ENCODE measurements around the gene PTX4.

Gene PTX4

GRCh38 chr16:1445518-1446203, 43.1 kb downstream of the PTX4 start:
- WGBS (ENCODE audit: extremely low coverage, insufficient coverage, insufficient read length), result no CpG with 5 or more reads among the region's 25 CpGs
- Histone ChIP-seq H3K14ac (ENCODE audit: low read length) (no peak overlapping the region), H3K9me3 (ENCODE audit: insufficient read depth, low read depth, low read length) (peaks cover 6% of the 10 kb centered on the region), H4K12ac (ENCODE audit: low read depth, low read length) (no peak overlapping the region), H3K4me3 (ENCODE audit: low read depth, low read length) (no peak overlapping the region), H2AK5ac (ENCODE audit: low read length) (no peak overlapping the region), H3K36me3 (ENCODE audit: control insufficient read depth in 1 of 2, insufficient read depth in 2 of 2, low read length in 2 of 2) (peaks cover 49 to 51% of the 10 kb centered on the region in 2 experiments), H3K18ac (ENCODE audit: low read length) (no peak overlapping the region), H3K4me2 (ENCODE audit: low read length) (no peak overlapping the region), H4K91ac (ENCODE audit: low read depth, low read length) (no peak overlapping the region), H2BK5ac (ENCODE audit: low read depth, low read length, poor library complexity) (no peak overlapping the region), H3K4ac (ENCODE audit: low read depth, low read length) (no peak overlapping the region), H3K27me3 (ENCODE audit: insufficient read depth, low read length) (no peaks in the 10 kb centered on the region), H2BK12ac (ENCODE audit: low read length) (no peak overlapping the region), H2AFZ (ENCODE audit: insufficient read depth, low read length, poor library complexity) (no peak overlapping the region), H4K8ac (ENCODE audit: low read depth, low read length) (no peak overlapping the region), H3K4me1 (ENCODE audit: control insufficient read depth in 1 of 2, insufficient read depth in 2 of 2, low read length in 2 of 2) (no peaks in the 10 kb centered on the region), H3K79me1 (ENCODE audit: low read length) (no peaks in the 10 kb centered on the region), H3K9ac (ENCODE audit: low read length) (no peak overlapping the region), H3K79me2 (ENCODE audit: control insufficient read depth, insufficient read depth, low read length, poor library complexity) (no peaks in the 10 kb centered on the region), H3K23ac (ENCODE audit: low read length) (no peak overlapping the region), H2BK120ac (ENCODE audit: insufficient read depth, low read length, poor library complexity) (no peak overlapping the region), H3K27ac (ENCODE audit: low read depth, low read length) (no peak overlapping the region)
- no peak for DNase-seq

- Histone ChIP-seq H3K27ac (ENCODE audit: low read depth, low read length) (no peak overlapping the region), H3K23ac (ENCODE audit: low read length) (no peak overlapping the region), H3K9me3 (ENCODE audit: insufficient read depth, low read depth, low read length) (peaks cover 6% of the 10 kb centered on the region), H3K4me1 (ENCODE audit: control insufficient read depth in 1 of 2, insufficient read depth in 2 of 2, low read length in 2 of 2) (no peaks in the 10 kb centered on the region), H2AK5ac (ENCODE audit: low read length) (no peak overlapping the region), H4K91ac (ENCODE audit: low read depth, low read length) (no peak overlapping the region), H4K8ac (ENCODE audit: low read depth, low read length) (no peak overlapping the region), H4K12ac (ENCODE audit: low read depth, low read length) (no peak overlapping the region), H2BK5ac (ENCODE audit: low read depth, low read length, poor library complexity) (no peak overlapping the region), H2BK12ac (ENCODE audit: low read length) (no peak overlapping the region), H3K27me3 (ENCODE audit: insufficient read depth, low read length) (no peaks in the 10 kb centered on the region), H2BK120ac (ENCODE audit: insufficient read depth, low read length, poor library complexity) (no peak overlapping the region), H3K36me3 (ENCODE audit: control insufficient read depth in 1 of 2, insufficient read depth in 2 of 2, low read length in 2 of 2) (peaks cover 42 to 44% of the 10 kb centered on the region in 2 experiments), H3K79me2 (ENCODE audit: control insufficient read depth, insufficient read depth, low read length, poor library complexity) (no peaks in the 10 kb centered on the region), H3K4me2 (ENCODE audit: low read length) (no peak overlapping the region), H3K4ac (ENCODE audit: low read depth, low read length) (no peak overlapping the region), H3K79me1 (ENCODE audit: low read length) (no peaks in the 10 kb centered on the region), H3K14ac (ENCODE audit: low read length) (no peak overlapping the region), H2AFZ (ENCODE audit: insufficient read depth, low read length, poor library complexity) (no peak overlapping the region), H3K4me3 (ENCODE audit: low read depth, low read length) (no peak overlapping the region), H3K18ac (ENCODE audit: low read length) (no peak overlapping the region), H3K9ac (ENCODE audit: low read length) (no peak overlapping the region)
- no CpG with 5 or more reads among the region's 48 CpGs for WGBS (ENCODE audit: extremely low coverage, insufficient coverage, insufficient read length)
- DNase-seq, result no peak
These were observed 43.8 kb downstream of the PTX4 start for GRCh38 chr16:1444730-1445517.

DNA sequence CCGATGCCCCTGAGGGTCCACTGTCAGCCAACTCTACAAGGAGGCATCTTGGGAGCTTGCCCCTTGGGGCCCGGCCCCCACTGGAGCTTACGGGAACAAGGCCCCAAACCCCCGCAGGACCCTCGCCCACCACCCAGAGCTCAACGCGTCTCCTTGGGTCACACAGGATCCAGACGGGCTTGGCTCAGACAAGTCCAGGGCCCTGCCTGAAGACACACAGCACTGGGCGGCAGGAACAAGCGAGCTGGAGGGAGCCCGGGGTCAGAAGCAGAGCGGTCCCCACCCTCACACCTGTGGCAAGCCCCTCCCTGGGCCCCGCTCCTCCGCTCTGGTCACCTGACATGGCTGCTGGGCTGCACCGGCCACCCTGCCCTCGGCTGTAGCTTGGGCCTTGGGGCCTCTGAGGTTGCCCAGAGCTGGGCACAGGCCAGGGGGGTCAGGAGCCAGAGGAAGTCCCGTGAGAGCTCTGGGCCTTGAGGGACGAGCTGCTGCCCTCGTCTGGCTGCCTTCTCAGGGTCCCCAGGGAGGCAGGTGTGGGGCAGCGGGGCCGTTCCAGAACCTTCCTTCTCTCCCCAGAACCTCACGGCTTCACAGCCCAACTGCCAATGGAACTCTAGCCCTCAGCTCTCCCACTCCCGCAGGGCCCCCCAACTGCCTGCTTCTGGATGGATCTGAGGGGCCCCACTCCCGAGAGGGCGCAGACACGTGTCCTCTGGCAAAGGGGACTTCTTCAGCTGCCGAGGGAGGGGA, 44.6 kb downstream of the PTX4 start, which contains the start of gene CCDC154:
Gene CCDC154 (minus strand): TSS at position 577 of the 750 bp plus-strand sequence. CDS start 234 bp downstream, at position 343.
- H3K4ac ChIP-seq (ENCODE audit: low read depth, low read length), result no peak within 1 kb of the TSS
- H2AK5ac ChIP-seq (ENCODE audit: low read length), result no peak within 1 kb of the TSS
- no peak within 1 kb of the TSS for H2BK12ac ChIP-seq (ENCODE audit: low read length)
- no peak within 1 kb of the TSS for H4K12ac ChIP-seq (ENCODE audit: low read depth, low read length)
- no peak within 1 kb of the TSS for H3K27ac ChIP-seq (ENCODE audit: low read depth, low read length)
- H3K4me2 ChIP-seq (ENCODE audit: low read length), result no peak within 1 kb of the TSS
- no peaks in the 10 kb centered on the region for H3K4me1 ChIP-seq (ENCODE audit: control insufficient read depth in 1 of 2, insufficient read depth in 2 of 2, low read length in 2 of 2)
- H3K14ac ChIP-seq (ENCODE audit: low read length), result no peak within 1 kb of the TSS
- no peaks in the 10 kb centered on the region for H3K79me1 ChIP-seq (ENCODE audit: low read length)
- H3K9me3 ChIP-seq (ENCODE audit: insufficient read depth, low read depth, low read length), result peaks cover 4% of the 10 kb centered on the region
- H2BK120ac ChIP-seq (ENCODE audit: insufficient read depth, low read length, poor library complexity), result no peak within 1 kb of the TSS
- H3K23ac ChIP-seq (ENCODE audit: low read length), result no peak within 1 kb of the TSS
- H3K27me3 ChIP-seq (ENCODE audit: insufficient read depth, low read length), result no peaks in the 10 kb centered on the region
- WGBS (ENCODE audit: extremely low coverage, insufficient coverage, insufficient read length), result no CpG with 5 or more reads among the region's 27 CpGs
- no peak within 1 kb of the TSS for H3K18ac ChIP-seq (ENCODE audit: low read length)
- H3K79me2 ChIP-seq (ENCODE audit: control insufficient read depth, insufficient read depth, low read length, poor library complexity), result no peaks in the 10 kb centered on the region
- DNase-seq, result no peak
- no peak within 1 kb of the TSS for H4K91ac ChIP-seq (ENCODE audit: low read depth, low read length)
- H4K8ac ChIP-seq (ENCODE audit: low read depth, low read length), result no peak within 1 kb of the TSS
- H3K4me3 ChIP-seq (ENCODE audit: low read depth, low read length), result no peak within 1 kb of the TSS
- H2BK5ac ChIP-seq (ENCODE audit: low read depth, low read length, poor library complexity), result no peak within 1 kb of the TSS
- H3K9ac ChIP-seq (ENCODE audit: low read length), result no peak within 1 kb of the TSS
- no peak within 1 kb of the TSS for H2AFZ ChIP-seq (ENCODE audit: insufficient read depth, low read length, poor library complexity)
- H3K36me3 ChIP-seq (ENCODE audit: control insufficient read depth in 1 of 2, insufficient read depth in 2 of 2, low read length in 2 of 2), result peaks cover 34 to 37% of the 10 kb centered on the region in 2 experiments

DNA sequence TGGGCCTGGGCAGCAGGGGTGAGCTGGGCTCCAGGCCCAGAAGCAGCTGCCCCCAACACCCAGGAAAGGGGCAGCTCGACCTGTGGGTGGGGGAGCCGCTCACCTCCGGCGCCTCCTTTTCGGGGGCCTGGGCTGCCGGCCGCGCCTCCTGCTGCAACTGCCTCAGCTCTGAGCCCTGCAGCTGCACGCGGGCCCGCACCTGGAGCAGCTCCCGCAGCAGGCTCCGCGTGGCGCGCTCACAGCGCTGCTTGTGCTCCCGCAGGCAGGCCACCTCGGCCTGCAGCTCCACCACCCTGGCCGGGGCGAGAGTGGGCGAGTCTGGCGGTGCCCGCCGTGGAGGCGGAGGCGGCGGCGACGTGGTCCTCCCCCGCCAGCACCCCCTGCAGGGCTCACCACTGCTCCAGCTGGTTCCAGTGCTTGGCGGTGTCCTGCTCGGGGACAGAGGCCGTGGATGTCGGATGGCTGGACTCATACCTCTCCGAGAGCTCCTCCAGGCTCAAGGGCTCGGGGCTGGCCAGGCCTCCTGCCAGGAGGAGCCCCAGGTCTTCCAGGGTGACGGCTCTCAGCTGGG, 45.3 kb downstream of the PTX4 start:
- no peak overlapping the region for H3K4me2 ChIP-seq (ENCODE audit: low read length)
- H3K4ac ChIP-seq (ENCODE audit: low read depth, low read length), result no peak overlapping the region
- no peaks in the 10 kb centered on the region for H3K4me1 ChIP-seq (ENCODE audit: control insufficient read depth in 1 of 2, insufficient read depth in 2 of 2, low read length in 2 of 2)
- H3K9ac ChIP-seq (ENCODE audit: low read length), result no peak overlapping the region
- H2BK12ac ChIP-seq (ENCODE audit: low read length), result no peak overlapping the region
- no peaks in the 10 kb centered on the region for H3K79me1 ChIP-seq (ENCODE audit: low read length)
- H3K79me2 ChIP-seq (ENCODE audit: control insufficient read depth, insufficient read depth, low read length, poor library complexity), result no peaks in the 10 kb centered on the region
- no peak overlapping the region for H3K23ac ChIP-seq (ENCODE audit: low read length)
- DNase-seq, result peak in 1 of 2 donors; percentile 19
- WGBS (ENCODE audit: extremely low coverage, insufficient coverage, insufficient read length), result no CpG with 5 or more reads among the region's 38 CpGs
- H3K27ac ChIP-seq (ENCODE audit: low read depth, low read length), result no peak overlapping the region
- H3K4me3 ChIP-seq (ENCODE audit: low read depth, low read length), result no peak overlapping the region
- H2AFZ ChIP-seq (ENCODE audit: insufficient read depth, low read length, poor library complexity), result no peak overlapping the region
- H3K9me3 ChIP-seq (ENCODE audit: insufficient read depth, low read depth, low read length), result peaks cover 4% of the 10 kb centered on the region
- peaks cover 28 to 30% of the 10 kb centered on the region in 2 experiments for H3K36me3 ChIP-seq (ENCODE audit: control insufficient read depth in 1 of 2, insufficient read depth in 2 of 2, low read length in 2 of 2)
- no peaks in the 10 kb centered on the region for H3K27me3 ChIP-seq (ENCODE audit: insufficient read depth, low read length)
- no peak overlapping the region for H4K8ac ChIP-seq (ENCODE audit: low read depth, low read length)
- H4K12ac ChIP-seq (ENCODE audit: low read depth, low read length), result no peak overlapping the region
- no peak overlapping the region for H3K18ac ChIP-seq (ENCODE audit: low read length)
- H2AK5ac ChIP-seq (ENCODE audit: low read length), result no peak overlapping the region
- H2BK120ac ChIP-seq (ENCODE audit: insufficient read depth, low read length, poor library complexity), result no peak overlapping the region
- H4K91ac ChIP-seq (ENCODE audit: low read depth, low read length), result no peak overlapping the region
- H3K14ac ChIP-seq (ENCODE audit: low read length), result no peak overlapping the region
- H2BK5ac ChIP-seq (ENCODE audit: low read depth, low read length, poor library complexity), result no peak overlapping the region

Data from trophoblast cell (in vitro differentiated cells and primary cell).